GM12892 (cell line): ENCODE results near the gene SGIP1.
A peak's percentile ranks its signal among the peaks of the same experiment; 100 is the strongest.

Experiments
- DNase-seq: peaks from one replicate; pipeline ENCODE4 v3.0.0; 2011; ENCODE audit not compliant: insufficient read length
- FAIRE-seq: peaks from 2 replicates; lab custom pipeline; 2011; peaks lifted over from hg19 to GRCh38; lab: Jason Lieb, UNC
- POLR2A ChIP-seq: IDR thresholded peaks from 2 replicates; pipeline ENCODE4 v1.6.1; 2011; ENCODE audit warnings: low read depth, low read length, control low read depth
- POLR2AphosphoS5 ChIP-seq: IDR thresholded peaks from 2 replicates; pipeline ENCODE4 v1.6.1; 2011; ENCODE audit warnings: low read depth, low read length, control low read depth
- TAF1 ChIP-seq: IDR thresholded peaks from 2 replicates; pipeline ENCODE4 v1.6.1; 2011; ENCODE audit warnings: low read depth, mild to moderate bottlenecking, control low read depth, low read length, borderline replicate concordance

Gene SGIP1

GRCh38 chr1:66623812-66624211 lies 89.9 kb downstream of the SGIP1 start:
- no peak for FAIRE-seq
- DNase-seq: no peak
- no peak for TF ChIP-seq TAF1
- no peak for TF ChIP-seq POLR2AphosphoS5
- no peak for TF ChIP-seq POLR2A

GRCh38 chr1:66624412-66625060 lies 90.6 kb downstream of the SGIP1 start:
- TF ChIP-seq POLR2A (no peak), TAF1 (no peak), POLR2AphosphoS5 (no peak)
- FAIRE-seq (no peak), DNase-seq (no peak)

DNA sequence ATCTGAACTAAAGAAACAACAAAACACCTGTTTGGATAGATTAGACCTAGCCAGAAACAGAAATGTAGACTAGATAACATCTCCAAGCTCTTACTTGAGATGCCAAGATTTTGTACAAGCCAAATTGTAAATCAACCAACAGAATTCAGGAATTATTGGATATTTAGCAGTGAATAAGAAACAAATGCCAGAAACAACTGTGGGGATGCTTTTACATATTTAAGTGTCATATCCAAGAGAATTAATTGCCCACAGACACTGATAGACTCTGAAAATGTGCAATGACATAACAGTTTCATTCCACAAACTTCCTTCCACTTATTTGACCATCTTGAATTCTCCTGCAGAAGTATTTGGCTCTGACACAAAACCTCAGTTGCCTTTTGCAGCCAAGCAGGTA lies 92.3 kb downstream of the SGIP1 start:
- no peak for DNase-seq
- no peak for FAIRE-seq
- no peak for TF ChIP-seq POLR2AphosphoS5

DNA sequence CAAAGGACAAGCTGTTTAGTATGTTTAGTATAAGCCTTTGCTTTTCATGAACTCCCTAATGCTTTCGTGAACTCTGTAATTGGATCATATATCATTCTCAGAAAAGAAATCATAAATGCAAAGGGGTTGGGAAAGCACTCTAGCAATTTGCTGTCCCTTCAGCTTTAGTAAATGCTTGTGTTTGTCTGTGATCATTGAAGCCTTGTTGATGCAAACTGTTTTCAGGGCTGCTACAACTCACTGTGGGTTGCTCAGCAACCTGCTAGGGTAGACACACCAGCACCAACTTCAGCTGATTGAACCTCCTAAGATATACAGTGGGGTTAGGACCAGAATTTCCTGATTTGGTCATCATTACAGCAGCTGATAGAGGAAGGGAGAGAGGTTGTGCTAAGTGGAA lies 95.0 kb downstream of the SGIP1 start:
- TF ChIP-seq POLR2AphosphoS5 (no peak), TAF1 (no peak), POLR2A (no peak)
- no peak for FAIRE-seq
- no peak for DNase-seq

DNA sequence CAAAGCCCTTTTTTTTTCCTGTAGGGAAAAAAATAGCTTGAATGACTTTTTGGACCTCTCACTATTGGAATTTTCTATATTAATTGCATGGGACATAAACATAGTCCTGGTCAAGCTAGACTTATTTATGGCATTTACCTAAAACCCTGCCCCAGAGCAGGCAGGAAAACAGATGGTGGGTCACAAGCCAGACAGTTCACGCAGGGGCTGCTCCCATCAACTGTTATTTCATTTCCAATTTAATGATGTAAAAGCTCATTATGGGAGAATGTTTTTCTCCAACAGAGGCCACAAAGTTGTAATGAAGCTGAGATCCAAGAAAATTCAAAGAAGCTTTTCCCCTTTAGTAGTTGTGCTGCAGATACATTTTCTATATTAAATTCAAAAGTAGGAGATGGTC lies 99.2 kb downstream of the SGIP1 start:
- no peak for DNase-seq
- TF ChIP-seq POLR2AphosphoS5 (no peak), POLR2A (no peak), TAF1 (no peak)
- no peak for FAIRE-seq

GRCh38 chr1:66637146-66637545 lies 103.2 kb downstream of the SGIP1 start:
- FAIRE-seq: no peak
- TF ChIP-seq POLR2AphosphoS5 (no peak), POLR2A (no peak), TAF1 (no peak)
- no peak for DNase-seq

DNA sequence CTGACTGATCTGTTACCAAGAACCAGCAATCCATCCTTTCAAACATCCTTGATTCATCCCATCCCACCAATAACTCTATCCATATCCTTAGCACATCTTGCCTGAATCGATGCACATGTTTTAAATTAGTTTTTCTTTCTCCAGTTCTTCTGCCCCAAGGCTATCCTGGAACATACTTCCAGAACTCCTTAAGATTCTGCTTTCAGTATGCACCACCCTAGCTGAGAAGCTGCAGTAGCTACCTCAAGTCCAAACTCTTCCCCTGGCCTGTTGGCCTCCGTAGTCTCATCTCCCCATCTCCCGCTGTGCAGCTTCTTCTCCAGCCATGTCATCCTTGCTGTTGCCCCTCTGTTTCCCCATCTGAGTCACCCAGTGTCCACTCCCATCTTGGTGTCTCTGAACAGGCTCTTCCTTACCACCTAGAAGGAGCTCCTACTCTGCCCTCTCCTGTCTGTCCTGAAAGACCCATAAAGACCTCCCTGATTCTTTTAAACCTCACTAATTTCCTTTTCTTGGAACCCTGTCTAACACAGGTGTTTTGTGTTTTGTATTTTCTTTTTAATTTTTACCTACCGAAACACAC lies 108.0 kb downstream of the SGIP1 start:
- DNase-seq (no peak), FAIRE-seq (no peak)
- TF ChIP-seq POLR2A (no peak), TAF1 (no peak), POLR2AphosphoS5 (no peak)

GRCh38 chr1:66642992-66643391 lies 109.0 kb downstream of the SGIP1 start:
- no peak for DNase-seq
- TF ChIP-seq TAF1 (no peak), POLR2A (no peak), POLR2AphosphoS5 (no peak)
- FAIRE-seq: no peak

- FAIRE-seq (no peak), DNase-seq (no peak)
- TF ChIP-seq POLR2A (no peak), TAF1 (no peak), POLR2AphosphoS5 (no peak)
Observed at GRCh38 chr1:66644331-66644730, 110.4 kb downstream of the SGIP1 start.

- peak; percentile 48 for FAIRE-seq
- DNase-seq: no peak
- TF ChIP-seq POLR2A (no peak), POLR2AphosphoS5 (no peak), TAF1 (no peak)
Observed at GRCh38 chr1:66648901-66649595, 115.1 kb downstream of the SGIP1 start.

DNA sequence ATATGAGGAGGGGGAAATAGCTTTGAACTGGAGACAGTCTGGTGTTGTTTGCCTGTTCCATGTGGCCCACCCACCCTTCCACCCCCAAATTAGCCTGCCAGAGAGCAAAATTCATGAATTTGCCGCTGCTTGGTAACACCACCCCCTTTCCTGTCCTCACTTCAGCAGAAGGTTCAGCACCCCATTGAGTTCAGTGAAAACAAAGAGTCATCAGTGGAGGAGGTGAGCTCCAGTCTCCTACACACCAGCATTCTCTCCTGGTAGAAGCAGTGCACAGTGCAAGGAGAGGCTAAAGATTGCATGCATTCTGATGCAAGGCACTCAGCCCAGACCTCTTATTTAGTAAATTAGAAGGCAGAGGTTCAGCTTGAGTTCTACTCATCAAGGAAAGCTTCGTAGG lies 118.6 kb downstream of the SGIP1 start:
- no peak for TF ChIP-seq TAF1
- TF ChIP-seq POLR2AphosphoS5: no peak
- TF ChIP-seq POLR2A: no peak
- DNase-seq (no peak), FAIRE-seq (no peak)

GRCh38 chr1:66654643-66655042 lies 120.7 kb downstream of the SGIP1 start:
- no peak for DNase-seq
- TF ChIP-seq POLR2AphosphoS5 (no peak), TAF1 (no peak), POLR2A (no peak)
- FAIRE-seq: no peak

- no peak for TF ChIP-seq TAF1
- no peak for TF ChIP-seq POLR2AphosphoS5
- no peak for TF ChIP-seq POLR2A
- FAIRE-seq: no peak
- DNase-seq: no peak
Observed at GRCh38 chr1:66671455-66671854, 137.5 kb downstream of the SGIP1 start.
